ENCODE measurements around the gene BGN. TPM values are rescaled to one million over a fixed set of nuclear protein-coding genes. Genes with fewer than 3 reads are reported as not detected.
A peak's percentile ranks its signal among the peaks of the same experiment; 100 is the strongest.

The BGN gene
- total RNA-seq, 2 donors from 2014 or later, result 141 to 206 TPM

DNA sequence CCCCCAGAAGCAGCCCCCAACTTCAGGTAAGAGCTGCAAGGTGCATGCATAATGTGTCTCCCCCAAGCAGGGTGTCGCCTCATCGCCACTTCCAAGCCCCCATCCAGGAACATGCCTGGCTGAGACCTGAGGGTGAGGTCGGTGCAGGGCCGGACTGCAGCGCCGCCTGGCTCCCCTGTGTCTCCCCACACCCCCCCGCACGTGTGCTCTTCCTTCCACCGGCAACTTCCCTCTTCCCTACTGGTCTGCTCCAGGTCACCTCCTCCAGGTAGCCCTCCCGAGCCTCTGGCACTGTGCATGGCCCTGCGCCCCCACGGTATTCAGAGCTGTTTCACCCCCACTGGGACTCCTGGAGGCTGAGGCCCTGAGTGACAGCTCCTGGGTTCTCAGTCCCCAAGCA, 2.2 kb upstream of the BGN start:
- Histone ChIP-seq H3K27me3 (no peaks in the 10 kb centered on the region), H3K4me1 (peaks cover 0 to 30% of the 10 kb centered on the region in 2 donors), H3K27ac (no peak overlapping the region), H3K4me3 (no peak overlapping the region), H3K36me3 (no peaks in the 10 kb centered on the region), H3K9me3 (no peaks in the 10 kb centered on the region)
- DNase-seq (ENCODE audit: low spot score), result no peak
- no peak for TF ChIP-seq CTCF (IDR thresholded peaks at IDR 0.05)

- Histone ChIP-seq H3K27ac (no peak overlapping the region), H3K27me3 (no peaks in the 10 kb centered on the region), H3K4me3 (no peak overlapping the region), H3K9me3 (no peaks in the 10 kb centered on the region), H3K4me1 (peaks cover 0 to 24% of the 10 kb centered on the region in 2 donors), H3K36me3 (no peaks in the 10 kb centered on the region)
- DNase-seq (ENCODE audit: low spot score), result no peak
- TF ChIP-seq CTCF (IDR thresholded peaks at IDR 0.05), result no peak
Observed at GRCh38 chrX:153493085-153493484, 1.7 kb upstream of the BGN start.

GRCh38 chrX:153494061-153494460, 719 bp upstream of the BGN start:
- Histone ChIP-seq H3K27me3 (no peaks in the 10 kb centered on the region), H3K9me3 (no peaks in the 10 kb centered on the region), H3K4me1 (peaks cover 0 to 21% of the 10 kb centered on the region in 2 donors), H3K4me3 (peak overlapping the region in 1 of 2 donors; percentile 47), H3K27ac (peak overlapping the region; percentile 69 to 74), H3K36me3 (no peaks in the 10 kb centered on the region)
- peak; percentile 69 for DNase-seq (ENCODE audit: low spot score)
- no peak for TF ChIP-seq CTCF (IDR thresholded peaks at IDR 0.05)

- Histone ChIP-seq H3K4me1 (peaks cover 0 to 21% of the 10 kb centered on the region in 2 donors), H3K27ac (peak overlapping the region; percentile 69 to 74), H3K4me3 (peak overlapping the region; percentile 39 to 47), H3K9me3 (no peaks in the 10 kb centered on the region), H3K36me3 (no peaks in the 10 kb centered on the region), H3K27me3 (no peaks in the 10 kb centered on the region)
- DNase-seq (ENCODE audit: low spot score), result no peak
- TF ChIP-seq CTCF (IDR thresholded peaks at IDR 0.05), result no peak
Observed at GRCh38 chrX:153495362-153495751, 577 bp downstream of the BGN start.

DNA sequence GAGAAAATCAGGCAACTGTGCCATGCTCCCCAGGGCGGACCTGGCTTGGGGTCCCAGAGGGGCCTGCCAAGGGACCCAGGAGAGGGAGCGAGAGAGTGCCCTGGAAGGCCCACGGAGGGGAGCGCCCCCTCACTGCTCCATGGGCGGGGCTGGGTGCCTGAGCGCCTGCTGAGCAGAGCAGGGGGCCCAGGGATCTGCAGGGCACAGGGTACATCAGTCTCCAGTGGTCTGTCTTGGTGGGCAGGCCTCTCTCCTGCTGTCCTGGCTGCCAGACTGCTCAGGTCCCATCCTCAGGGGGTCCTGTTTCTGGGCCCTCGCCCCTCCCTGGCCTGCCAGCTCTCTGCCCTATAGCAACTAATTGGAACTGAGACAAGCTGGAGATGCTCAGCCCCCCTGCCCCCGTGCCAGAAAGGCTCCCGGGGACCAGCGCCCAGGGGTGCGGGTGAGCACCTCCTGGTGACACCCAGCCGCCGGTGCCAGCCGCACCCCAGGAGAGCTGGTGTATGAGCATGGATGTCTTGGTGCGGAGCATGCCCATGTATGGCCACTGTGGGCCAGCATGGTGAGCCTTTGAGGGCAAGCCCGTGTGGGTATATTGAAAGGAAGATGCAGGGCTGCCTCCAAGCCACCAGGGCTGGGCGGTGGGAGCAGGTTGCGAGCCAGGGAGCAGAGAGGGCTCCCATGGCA, 1.3 kb downstream of the BGN start:
- Histone ChIP-seq H3K27ac (peak overlapping the region; percentile 9 to 69), H3K4me1 (peaks cover 0 to 20% of the 10 kb centered on the region in 2 donors)

More for the DNA sequence above, 1.3 kb downstream of the BGN start:
- Histone ChIP-seq H3K36me3 (no peaks in the 10 kb centered on the region), H3K27me3 (no peaks in the 10 kb centered on the region), H3K4me3 (peak overlapping the region; percentile 39 to 47), H3K9me3 (no peaks in the 10 kb centered on the region)
- TF ChIP-seq CTCF (IDR thresholded peaks at IDR 0.05), result no peak
- DNase-seq (ENCODE audit: low spot score), result no peak
